PFSK-1 (cell line): ENCODE measurements around the gene FCN2.

Source experiments
- FOXP2 ChIP-seq: optimal IDR thresholded peaks from 2 replicates; pipeline ENCODE3; 2011; ENCODE audit warnings: borderline replicate concordance, control low read depth, inconsistent platforms; ENCODE audit not compliant: insufficient read depth; ENCODE audit errors: extremely low read length, extremely low read depth
- POLR2AphosphoS5 ChIP-seq: IDR thresholded peaks from 2 replicates; pipeline ENCODE4 v1.6.1; 2012; ENCODE audit warnings: low read depth, mild to moderate bottlenecking, control low read depth, low read length, moderate library complexity
- SIN3A ChIP-seq: IDR thresholded peaks from 2 replicates; pipeline ENCODE4 v1.6.1; 2012; ENCODE audit warnings: mild to moderate bottlenecking, low read length, moderate library complexity, borderline replicate concordance; ENCODE audit not compliant: insufficient read depth
- TAF1 ChIP-seq: IDR thresholded peaks from 2 replicates; pipeline ENCODE4 v1.6.1; 2012; ENCODE audit warnings: low read length, control low read depth, borderline replicate concordance; ENCODE audit not compliant: insufficient read depth
- TF ChIP-seq, protein P1 (sequence below), 2 experiments: IDR thresholded peaks; 2 replicates each; pipeline versions ENCODE4 v1.6.1 to v1.8.0; 2011 to 2012; ENCODE audit warnings: low read depth in 2 of 2, low read length in 2 of 2, control low read depth in 1 of 2, inconsistent platforms in 1 of 2, mild to moderate bottlenecking in 1 of 2, moderate library complexity in 1 of 2; ENCODE audit not compliant: insufficient read depth in 1 of 2

The FCN2 gene

GRCh38 chr9:134863941-134864820 lies 16.4 kb upstream of the FCN2 start:
- TF ChIP-seq TAF1: no peak
- TF ChIP-seq, protein P1, sequence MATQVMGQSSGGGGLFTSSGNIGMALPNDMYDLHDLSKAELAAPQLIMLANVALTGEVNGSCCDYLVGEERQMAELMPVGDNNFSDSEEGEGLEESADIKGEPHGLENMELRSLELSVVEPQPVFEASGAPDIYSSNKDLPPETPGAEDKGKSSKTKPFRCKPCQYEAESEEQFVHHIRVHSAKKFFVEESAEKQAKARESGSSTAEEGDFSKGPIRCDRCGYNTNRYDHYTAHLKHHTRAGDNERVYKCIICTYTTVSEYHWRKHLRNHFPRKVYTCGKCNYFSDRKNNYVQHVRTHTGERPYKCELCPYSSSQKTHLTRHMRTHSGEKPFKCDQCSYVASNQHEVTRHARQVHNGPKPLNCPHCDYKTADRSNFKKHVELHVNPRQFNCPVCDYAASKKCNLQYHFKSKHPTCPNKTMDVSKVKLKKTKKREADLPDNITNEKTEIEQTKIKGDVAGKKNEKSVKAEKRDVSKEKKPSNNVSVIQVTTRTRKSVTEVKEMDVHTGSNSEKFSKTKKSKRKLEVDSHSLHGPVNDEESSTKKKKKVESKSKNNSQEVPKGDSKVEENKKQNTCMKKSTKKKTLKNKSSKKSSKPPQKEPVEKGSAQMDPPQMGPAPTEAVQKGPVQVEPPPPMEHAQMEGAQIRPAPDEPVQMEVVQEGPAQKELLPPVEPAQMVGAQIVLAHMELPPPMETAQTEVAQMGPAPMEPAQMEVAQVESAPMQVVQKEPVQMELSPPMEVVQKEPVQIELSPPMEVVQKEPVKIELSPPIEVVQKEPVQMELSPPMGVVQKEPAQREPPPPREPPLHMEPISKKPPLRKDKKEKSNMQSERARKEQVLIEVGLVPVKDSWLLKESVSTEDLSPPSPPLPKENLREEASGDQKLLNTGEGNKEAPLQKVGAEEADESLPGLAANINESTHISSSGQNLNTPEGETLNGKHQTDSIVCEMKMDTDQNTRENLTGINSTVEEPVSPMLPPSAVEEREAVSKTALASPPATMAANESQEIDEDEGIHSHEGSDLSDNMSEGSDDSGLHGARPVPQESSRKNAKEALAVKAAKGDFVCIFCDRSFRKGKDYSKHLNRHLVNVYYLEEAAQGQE (IDR thresholded peaks at IDR 0.05; ENCODE audit: insufficient read depth in 1 of 2, low read depth in 2 of 2, low read length in 2 of 2): no peak
- no peak for TF ChIP-seq FOXP2
- no peak for TF ChIP-seq SIN3A
- TF ChIP-seq POLR2AphosphoS5: no peak

DNA sequence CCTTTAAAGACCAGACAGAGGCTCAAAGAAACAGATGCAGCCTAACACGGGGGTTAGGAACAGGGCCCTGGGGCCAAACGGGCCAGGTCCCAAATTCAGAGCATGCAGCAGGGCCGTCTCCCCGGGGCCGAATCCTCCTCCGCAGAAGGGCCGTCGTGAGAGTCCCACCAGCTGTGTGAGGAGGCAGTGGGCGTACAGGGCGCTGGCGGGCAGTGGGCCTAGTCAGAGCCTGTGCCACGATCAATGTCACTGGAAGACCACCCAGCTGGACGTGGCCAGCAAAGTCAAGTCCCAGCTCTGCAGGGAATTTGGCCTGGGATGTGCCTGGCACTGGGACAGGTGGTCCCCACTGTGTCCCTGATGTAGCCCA lies 15.8 kb upstream of the FCN2 start:
- TF ChIP-seq, protein P1 (IDR thresholded peaks at IDR 0.05; ENCODE audit: insufficient read depth in 1 of 2, low read depth in 2 of 2, low read length in 2 of 2): no peak
- TF ChIP-seq POLR2AphosphoS5: no peak
- TF ChIP-seq SIN3A: no peak
- TF ChIP-seq FOXP2: no peak
- TF ChIP-seq TAF1: no peak

DNA sequence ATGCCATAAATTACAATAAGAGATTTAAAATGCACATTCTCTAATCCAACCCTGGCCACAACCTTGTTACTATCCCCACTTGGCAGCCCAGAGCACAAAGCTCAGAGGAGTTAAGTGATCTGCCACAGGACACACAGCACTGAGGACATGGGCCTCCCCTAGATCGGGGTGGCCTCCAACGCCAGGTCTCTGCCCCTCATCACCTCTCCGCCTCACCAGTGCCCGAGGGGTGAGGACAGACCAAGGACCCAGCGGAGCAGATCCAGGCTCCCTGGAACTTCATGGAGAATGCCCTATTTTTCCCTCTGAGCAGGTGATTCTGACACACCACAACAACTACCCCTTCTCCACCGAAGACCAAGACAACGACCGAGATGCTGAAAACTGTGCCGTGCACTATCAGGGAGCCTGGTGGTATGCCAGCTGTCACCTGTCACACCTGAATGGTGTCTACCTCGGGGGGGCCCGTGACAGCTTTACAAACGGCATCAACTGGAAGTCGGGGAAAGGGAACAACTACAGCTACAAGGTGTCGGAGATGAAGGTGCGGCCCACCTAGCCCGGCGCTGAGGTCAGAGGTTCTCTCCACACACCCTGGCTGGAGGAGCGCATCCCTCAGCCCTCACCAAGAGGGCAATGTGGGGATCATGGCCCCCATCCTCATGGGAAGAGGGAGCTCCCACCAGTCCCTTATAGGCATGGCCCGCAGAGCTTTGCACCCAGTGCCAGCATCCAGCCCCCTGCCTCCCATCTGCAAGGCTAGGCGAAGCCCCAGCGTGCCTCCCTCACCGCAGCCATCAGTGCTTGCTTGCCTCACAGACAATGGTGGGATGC lies 12.5 kb upstream of the FCN2 start:
- TF ChIP-seq SIN3A: no peak
- TF ChIP-seq, protein P1 (IDR thresholded peaks at IDR 0.05; ENCODE audit: insufficient read depth in 1 of 2, low read depth in 2 of 2, low read length in 2 of 2): no peak
- TF ChIP-seq TAF1: no peak
- no peak for TF ChIP-seq POLR2AphosphoS5
- TF ChIP-seq FOXP2: no peak

DNA sequence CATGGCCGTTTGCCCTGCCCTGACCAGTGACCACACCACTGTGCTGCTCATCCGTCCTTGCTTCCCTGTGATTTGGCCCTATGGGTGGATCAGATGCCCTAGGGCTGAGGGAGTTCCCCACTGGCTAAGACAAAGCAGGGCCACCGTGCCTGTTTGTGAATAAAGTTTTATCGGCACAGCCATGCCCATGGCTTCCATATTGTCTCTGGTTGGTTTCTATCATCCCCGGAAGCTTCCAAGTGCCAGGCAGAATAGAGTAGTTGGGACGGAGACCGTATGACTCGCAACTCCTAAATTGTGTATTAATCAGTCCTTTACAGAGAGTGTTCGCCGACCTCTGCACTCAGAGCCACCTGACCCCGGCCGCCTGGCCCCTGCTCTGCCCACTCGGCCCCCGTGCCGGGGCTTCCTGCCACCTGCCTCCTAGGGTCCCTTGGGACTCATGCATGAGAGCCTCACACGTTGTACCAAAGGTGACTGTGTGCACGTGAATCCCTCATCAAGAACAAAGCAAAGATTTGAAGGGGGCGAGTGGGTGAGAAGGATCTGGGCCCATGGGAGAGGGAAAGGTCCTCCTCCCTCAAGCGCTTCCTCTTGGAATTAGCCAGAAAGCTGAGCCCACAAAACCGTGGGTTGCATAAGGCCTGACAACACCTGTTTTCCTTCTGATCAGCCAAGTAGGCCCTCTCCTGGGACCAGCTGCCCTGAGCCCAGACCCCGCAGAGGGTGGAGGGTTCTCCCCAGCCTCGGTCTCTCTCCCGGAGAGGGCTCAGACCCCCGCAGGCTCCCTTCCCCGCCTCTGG lies 11.7 kb upstream of the FCN2 start:
- TF ChIP-seq FOXP2: no peak
- TF ChIP-seq, protein P1 (IDR thresholded peaks at IDR 0.05; ENCODE audit: insufficient read depth in 1 of 2, low read depth in 2 of 2, low read length in 2 of 2): no peak
